ENCODE data around the gene HLA-DQB2.

The HLA-DQB2 gene

GRCh38 chr6:32744776-32745175 lies 18.6 kb downstream of the HLA-DQB2 start:
- no peak for DNase-seq (ENCODE audit: low spot score)

DNA sequence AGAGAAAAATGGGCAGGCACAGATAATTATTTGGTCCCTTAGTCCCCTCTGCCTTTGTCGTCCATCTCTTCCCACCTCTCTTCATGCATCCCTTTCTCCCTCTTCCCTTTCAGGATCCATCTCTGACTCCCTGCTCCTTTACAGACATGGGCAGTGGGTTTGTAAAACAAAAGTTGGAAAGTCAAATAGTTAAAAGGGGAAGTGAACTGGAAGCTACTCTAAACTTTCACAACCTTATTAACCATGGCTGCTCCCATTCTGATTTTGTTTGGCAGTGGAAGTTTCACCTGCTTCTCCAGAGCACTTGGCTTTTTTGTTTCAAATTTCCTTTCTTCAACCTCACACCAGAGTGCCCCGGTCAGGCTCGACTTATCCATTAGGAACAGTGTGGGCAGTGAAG lies 21.0 kb downstream of the HLA-DQB2 start:
- DNase-seq (ENCODE audit: low spot score) = no peak

GRCh38 chr6:32741031-32741960 lies 22.0 kb downstream of the HLA-DQB2 start, which contains the start of gene HLA-DQA2:
Gene HLA-DQA2, plus strand, starts transcription at chr6:32741391. Its CDS starts 53 bp downstream, at chr6:32741444.
- no peak for DNase-seq (ENCODE audit: low spot score)

GRCh38 chr6:32738126-32738525 lies 25.2 kb downstream of the HLA-DQB2 start:
- no peak for DNase-seq (ENCODE audit: low spot score)

DNA sequence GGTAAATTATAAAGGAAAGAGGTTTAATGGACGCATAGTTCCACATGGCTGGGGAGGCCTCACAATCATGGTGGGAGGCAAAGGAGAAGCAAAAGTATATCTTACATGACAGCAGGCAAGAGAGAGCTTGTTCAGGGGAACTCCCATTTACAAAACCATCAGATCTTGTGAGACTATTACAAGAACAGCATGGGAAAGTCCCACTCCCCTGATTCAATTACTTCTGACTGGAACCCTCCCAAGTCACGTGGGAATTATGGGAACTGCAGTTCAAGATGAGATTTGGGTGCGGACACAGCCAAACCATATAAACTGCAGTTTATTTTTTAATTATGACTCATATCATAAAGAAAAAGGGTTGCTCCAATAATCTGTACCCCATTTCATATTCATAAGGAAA lies 44.5 kb downstream of the HLA-DQB2 start:
- no peak for DNase-seq (ENCODE audit: low spot score)

GRCh38 chr6:32716396-32716795 lies 46.9 kb downstream of the HLA-DQB2 start:
- DNase-seq (ENCODE audit: low spot score) = no peak

GRCh38 chr6:32713241-32713640 lies 50.1 kb downstream of the HLA-DQB2 start:
- no peak for DNase-seq (ENCODE audit: low spot score)

DNA sequence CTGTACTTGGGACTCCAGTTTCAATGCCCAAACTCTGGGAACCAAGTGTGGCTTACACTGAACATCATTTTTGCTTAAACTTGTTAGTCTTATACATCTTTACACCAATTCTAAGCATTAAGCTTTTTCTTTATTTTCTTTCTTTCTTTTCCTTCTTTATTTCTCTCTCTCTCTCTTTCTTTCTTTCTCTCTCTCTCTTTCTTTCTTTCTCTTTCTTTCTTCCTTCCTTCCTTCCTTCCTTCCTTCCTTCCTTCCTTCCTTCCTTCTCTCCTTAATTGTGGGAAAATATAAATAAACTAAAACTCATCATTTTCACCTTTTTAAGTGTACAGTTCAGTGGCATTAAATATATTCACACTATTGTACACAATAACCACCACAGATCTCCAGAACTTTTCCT lies 53.7 kb downstream of the HLA-DQB2 start:
- DNase-seq (ENCODE audit: low spot score) = no peak

Measured in hematopoietic multipotent progenitor cell treated with erythropoietin and hydrocortisone succinate and interleukin-3 and kit ligand, for 17 days (in vitro differentiated cells).